Panc1 (cell line): ENCODE data around the gene BCAN. TPM values are rescaled to one million over a fixed set of nuclear protein-coding genes. Genes with fewer than 3 reads are reported as not detected.

Experiments
- ATAC-seq: fragments of 200-7000 bp; cut with Tn5 transposase; 2 replicates; pipeline ENCODE4 v1.9.1; 2020; ENCODE audit warnings: mild to moderate bottlenecking, moderate library complexity
- BruUV-seq: library from RNA; stranded (reverse); fragments of 400-500 nt; replicated peaks from 2 replicates; lab custom pipeline; 2021; lab: Mats Ljungman, UMichigan
- CTCF ChIA-PET: fragments of 300-600 bp; sonication (Branson Sonifier 250); formaldehyde crosslinking; loops from one replicate; lab custom pipeline; 2022; ENCODE audit warnings: antibody characterized with exemption; lab: Charles Lee
- POLR2A ChIA-PET: fragments of 300-600 bp; sonication (Branson Sonifier 250); formaldehyde crosslinking; loops from one replicate; lab custom pipeline; 2022; ENCODE audit warnings: antibody characterized with exemption; lab: Charles Lee
- DNase-seq: peaks from one replicate; pipeline ENCODE4 v3.0.0-alpha.2; 2010; ENCODE audit warnings: low read depth, low spot score
- H3K27ac ChIP-seq: 2 replicates; pipeline ENCODE4 v1.5.1; 2011; ENCODE audit warnings: mild to moderate bottlenecking, low read length, inconsistent platforms
- H3K27me3 ChIP-seq: fragments of 200-500 bp; sonication (Bioruptor generic); 2 replicates; pipeline ENCODE4 v1.6.0; 2014; ENCODE audit warnings: low read length, inconsistent platforms; ENCODE audit not compliant: control insufficient read depth, insufficient read depth
- H3K36me3 ChIP-seq: fragments of 200-500 bp; sonication (Bioruptor generic); 2 replicates; pipeline ENCODE4 v1.5.1; 2014; ENCODE audit warnings: inconsistent platforms, mild to moderate bottlenecking, low read length, moderate library complexity; ENCODE audit not compliant: control insufficient read depth, insufficient read depth
- H3K4me1 ChIP-seq: 2 replicates; pipeline ENCODE4 v1.5.1; 2011; ENCODE audit warnings: inconsistent platforms, mild to moderate bottlenecking, low read length, moderate library complexity; ENCODE audit not compliant: control insufficient read depth, insufficient read depth
- H3K4me3 ChIP-seq, 2 experiments: 2 replicates each; pipeline ENCODE4 v1.5.1; 2011 to 2012; ENCODE audit warnings: low read depth in 2 of 2, low read length in 2 of 2, mild to moderate bottlenecking in 2 of 2, inconsistent platforms in 1 of 2, moderate library complexity in 1 of 2
- H3K9me3 ChIP-seq: fragments of 200-500 bp; sonication (Bioruptor generic); 2 replicates; pipeline ENCODE4 v1.5.1; 2014; ENCODE audit warnings: low read depth, mild to moderate bottlenecking, inconsistent platforms, low read length, moderate library complexity; ENCODE audit not compliant: control insufficient read depth, insufficient read depth
- POLR2AphosphoS5 ChIP-seq: IDR thresholded peaks from 2 replicates; pipeline ENCODE4 v1.6.1; 2012; ENCODE audit warnings: mild to moderate bottlenecking, low read depth, low read length, moderate library complexity
- SIN3A ChIP-seq: IDR thresholded peaks from 2 replicates; pipeline ENCODE4 v1.6.1; 2012; ENCODE audit warnings: low read depth, mild to moderate bottlenecking, low read length, moderate library complexity, borderline replicate concordance; ENCODE audit not compliant: insufficient read depth
- TCF7L2 ChIP-seq: IDR thresholded peaks from 2 replicates; pipeline ENCODE4 v1.6.1; 2011; ENCODE audit warnings: mild to moderate bottlenecking, low read depth, low read length, inconsistent platforms
- in situ Hi-C: cut with HindIII; loops from 2 replicates; pipeline ENCODE4 v1.10.0; 2016; ENCODE audit warnings: low sequenced_read_pairs, low pct_unique_long_range_greater_than_20kb
- intact Hi-C: fragments of 100-400 bp; cut with micrococcal nuclease; formaldehyde crosslinking; loops from one replicate; pipeline ENCODE4 v1.10.0; 2022; ENCODE audit not compliant: unreplicated experiment
- total RNA-seq: library from RNA; stranded (reverse); gene quantifications from one replicate; pipeline ENCODE4 v1.2.1, GENCODE V29; 2021; ENCODE audit not compliant: unreplicated experiment
- TF ChIP-seq, protein P1 (sequence below): fragments of 450-650 bp; IDR thresholded peaks from 2 replicates; pipeline ENCODE4 v1.5.1; 2017; ENCODE audit warnings: mild to moderate bottlenecking
- TF ChIP-seq, protein P2 (sequence below), 2 experiments: IDR thresholded peaks; 2 replicates each; pipeline ENCODE4 v1.6.1; 2011 to 2012; ENCODE audit warnings: low read depth in 2 of 2, control low read depth in 1 of 2, low read length in 1 of 2, mild to moderate bottlenecking in 1 of 2, moderate library complexity in 1 of 2; ENCODE audit not compliant: insufficient read depth in 1 of 2

BCAN gene
- total RNA-seq, 1 experiment from 2014 or later: 0.57 TPM

DNA sequence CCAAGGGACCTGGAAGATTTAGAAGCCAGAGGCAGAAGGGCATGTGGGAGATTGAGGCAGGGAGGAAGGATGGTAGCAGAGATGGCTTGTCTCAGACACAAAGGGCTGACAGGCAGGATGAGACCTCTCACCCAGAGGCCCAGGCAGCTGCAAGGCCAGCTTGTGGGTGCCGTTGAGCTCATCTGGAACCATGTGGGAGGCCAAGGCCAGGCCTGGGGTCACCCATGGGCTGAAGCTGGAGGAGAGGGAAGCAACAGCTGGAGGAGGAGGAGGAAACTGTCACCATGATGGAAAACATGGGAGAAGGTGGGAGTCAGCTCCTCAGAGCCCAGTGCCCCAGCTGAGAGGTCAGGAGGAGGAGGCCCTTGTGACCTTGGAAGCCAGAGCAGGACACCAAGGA lies 57.1 kb downstream of the BCAN start:
- no peak overlapping the region for H3K4me3 ChIP-seq
- ChIA-PET POLR2A (no interaction called here), CTCF (interaction anchor here (0.6 to 2.3 kb wide), 2 partner anchors 10 to 37 kb away, joined by 3 to 13 read pairs; no protein-coding TSS in a partner anchor)
- DNase-seq (no peak), ATAC-seq (no peak)
- H3K27ac ChIP-seq: peak overlapping the region; percentile 41
- intact Hi-C loops: loop anchor here (10.0 kb wide), 1 partner anchor 166 kb away; the partner anchor contains the start of gene NTRK1
- H3K9me3 ChIP-seq: no peaks in the 10 kb centered on the region
- no peaks in the 10 kb centered on the region for H3K27me3 ChIP-seq
- BruUV-seq: no TSS peak
- TF ChIP-seq SIN3A (no peak), POLR2AphosphoS5 (peak; percentile 21; the same call in 1 of the 2 replicates)
- TF ChIP-seq, protein P1, sequence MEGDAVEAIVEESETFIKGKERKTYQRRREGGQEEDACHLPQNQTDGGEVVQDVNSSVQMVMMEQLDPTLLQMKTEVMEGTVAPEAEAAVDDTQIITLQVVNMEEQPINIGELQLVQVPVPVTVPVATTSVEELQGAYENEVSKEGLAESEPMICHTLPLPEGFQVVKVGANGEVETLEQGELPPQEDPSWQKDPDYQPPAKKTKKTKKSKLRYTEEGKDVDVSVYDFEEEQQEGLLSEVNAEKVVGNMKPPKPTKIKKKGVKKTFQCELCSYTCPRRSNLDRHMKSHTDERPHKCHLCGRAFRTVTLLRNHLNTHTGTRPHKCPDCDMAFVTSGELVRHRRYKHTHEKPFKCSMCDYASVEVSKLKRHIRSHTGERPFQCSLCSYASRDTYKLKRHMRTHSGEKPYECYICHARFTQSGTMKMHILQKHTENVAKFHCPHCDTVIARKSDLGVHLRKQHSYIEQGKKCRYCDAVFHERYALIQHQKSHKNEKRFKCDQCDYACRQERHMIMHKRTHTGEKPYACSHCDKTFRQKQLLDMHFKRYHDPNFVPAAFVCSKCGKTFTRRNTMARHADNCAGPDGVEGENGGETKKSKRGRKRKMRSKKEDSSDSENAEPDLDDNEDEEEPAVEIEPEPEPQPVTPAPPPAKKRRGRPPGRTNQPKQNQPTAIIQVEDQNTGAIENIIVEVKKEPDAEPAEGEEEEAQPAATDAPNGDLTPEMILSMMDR: no peak
- peaks cover 77% of the 10 kb centered on the region for H3K4me1 ChIP-seq
- in situ Hi-C loops: no loop called here
- no peaks in the 10 kb centered on the region for H3K36me3 ChIP-seq

DNA sequence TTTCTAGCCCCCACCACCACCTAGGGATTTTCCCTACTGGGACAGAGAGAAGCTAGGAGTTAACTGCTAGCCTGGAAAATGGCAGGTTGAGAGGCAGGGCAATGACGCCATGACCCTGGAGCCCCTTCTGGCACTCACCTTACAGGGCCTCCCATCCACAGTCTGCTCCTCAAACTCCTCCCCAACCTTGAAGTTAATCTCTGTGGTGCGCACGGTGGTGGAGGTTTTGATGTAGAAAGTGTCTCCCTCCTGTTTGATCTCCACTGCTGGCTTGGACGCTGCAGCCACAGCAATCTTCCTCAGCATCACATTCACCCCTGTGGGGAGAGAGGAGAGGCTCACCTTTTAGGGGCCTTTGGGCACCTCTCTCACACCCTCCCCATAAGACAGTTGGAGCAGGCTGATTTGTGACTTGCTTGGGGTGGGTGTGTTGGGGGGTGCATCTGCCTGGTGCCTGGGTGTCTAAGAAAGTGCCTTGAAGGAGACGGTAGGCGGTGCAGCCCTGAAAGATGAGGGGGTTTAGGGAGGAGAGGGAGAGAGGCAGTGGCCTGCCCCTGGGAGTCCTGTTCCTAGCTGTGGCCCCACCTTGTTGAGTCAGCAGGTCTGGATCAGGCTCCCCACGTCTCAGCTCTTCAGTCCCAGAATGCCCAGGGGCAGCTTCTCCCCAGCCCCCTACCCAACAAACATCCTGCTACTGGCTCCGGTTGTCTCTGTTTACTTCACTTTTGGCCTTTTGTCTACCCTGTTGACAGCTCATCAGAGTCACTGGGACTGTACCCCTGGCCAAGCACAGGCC lies 59.0 kb downstream of the BCAN start:
- Histone ChIP-seq H3K27ac (peak overlapping the region; percentile 62), H3K27me3 (no peaks in the 10 kb centered on the region), H3K4me3 (peak overlapping the region; percentile 34 to 82), H3K36me3 (no peaks in the 10 kb centered on the region; the same call in 1 of the 2 replicates), H3K4me1 (peaks cover 70% of the 10 kb centered on the region), H3K9me3 (no peaks in the 10 kb centered on the region)
- TF ChIP-seq, protein P2, sequence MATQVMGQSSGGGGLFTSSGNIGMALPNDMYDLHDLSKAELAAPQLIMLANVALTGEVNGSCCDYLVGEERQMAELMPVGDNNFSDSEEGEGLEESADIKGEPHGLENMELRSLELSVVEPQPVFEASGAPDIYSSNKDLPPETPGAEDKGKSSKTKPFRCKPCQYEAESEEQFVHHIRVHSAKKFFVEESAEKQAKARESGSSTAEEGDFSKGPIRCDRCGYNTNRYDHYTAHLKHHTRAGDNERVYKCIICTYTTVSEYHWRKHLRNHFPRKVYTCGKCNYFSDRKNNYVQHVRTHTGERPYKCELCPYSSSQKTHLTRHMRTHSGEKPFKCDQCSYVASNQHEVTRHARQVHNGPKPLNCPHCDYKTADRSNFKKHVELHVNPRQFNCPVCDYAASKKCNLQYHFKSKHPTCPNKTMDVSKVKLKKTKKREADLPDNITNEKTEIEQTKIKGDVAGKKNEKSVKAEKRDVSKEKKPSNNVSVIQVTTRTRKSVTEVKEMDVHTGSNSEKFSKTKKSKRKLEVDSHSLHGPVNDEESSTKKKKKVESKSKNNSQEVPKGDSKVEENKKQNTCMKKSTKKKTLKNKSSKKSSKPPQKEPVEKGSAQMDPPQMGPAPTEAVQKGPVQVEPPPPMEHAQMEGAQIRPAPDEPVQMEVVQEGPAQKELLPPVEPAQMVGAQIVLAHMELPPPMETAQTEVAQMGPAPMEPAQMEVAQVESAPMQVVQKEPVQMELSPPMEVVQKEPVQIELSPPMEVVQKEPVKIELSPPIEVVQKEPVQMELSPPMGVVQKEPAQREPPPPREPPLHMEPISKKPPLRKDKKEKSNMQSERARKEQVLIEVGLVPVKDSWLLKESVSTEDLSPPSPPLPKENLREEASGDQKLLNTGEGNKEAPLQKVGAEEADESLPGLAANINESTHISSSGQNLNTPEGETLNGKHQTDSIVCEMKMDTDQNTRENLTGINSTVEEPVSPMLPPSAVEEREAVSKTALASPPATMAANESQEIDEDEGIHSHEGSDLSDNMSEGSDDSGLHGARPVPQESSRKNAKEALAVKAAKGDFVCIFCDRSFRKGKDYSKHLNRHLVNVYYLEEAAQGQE (IDR thresholded peaks at IDR 0.05; ENCODE audit: insufficient read depth in 1 of 2, low read depth in 2 of 2, low read length in 1 of 2): no peak
- no peak for TF ChIP-seq SIN3A
- TF ChIP-seq TCF7L2: no peak
- TF ChIP-seq, protein P1: no peak
- TF ChIP-seq POLR2AphosphoS5: no peak
- POLR2A ChIA-PET: interaction anchor here (0.5 kb wide), 1 partner anchor 18 kb away, joined by 13 read pairs; no protein-coding TSS in a partner anchor
- intact Hi-C loops: no loop called here
- in situ Hi-C loops: no loop called here
- DNase-seq (no peak), ATAC-seq (no peak)
- CTCF ChIA-PET: interaction anchor here (0.5 to 4.6 kb wide), 2 partner anchors 11 to 92 kb away, joined by 4 to 42 read pairs; no protein-coding TSS in a partner anchor
- no TSS peak for BruUV-seq
